ENCODE results near the gene FBLN5.
"Not testable (repeated sequence)": the region's sequence is repeated elsewhere in the genome, so short reads cannot be mapped to it uniquely, and the experiment has no call there.

The FBLN5 gene

GRCh38 chr14:91861091-91861490 lies 86.4 kb downstream of the FBLN5 start:
- DNase-seq (ENCODE audit: low read depth) = no peak

GRCh38 chr14:91860238-91860637 lies 87.3 kb downstream of the FBLN5 start:
- DNase-seq (ENCODE audit: low read depth) = no peak

- no peak for DNase-seq (ENCODE audit: low read depth)
Measured at GRCh38 chr14:91858536-91859275, 88.8 kb downstream of the FBLN5 start.

GRCh38 chr14:91857614-91858013 lies 89.9 kb downstream of the FBLN5 start:
- DNase-seq (ENCODE audit: low read depth) = no peak

- DNase-seq (ENCODE audit: low read depth) = no peak
Measured at GRCh38 chr14:91854327-91854934, 93.1 kb downstream of the FBLN5 start.

- DNase-seq (ENCODE audit: low read depth) = no peak
Measured at GRCh38 chr14:91851563-91851962, 95.9 kb downstream of the FBLN5 start.

GRCh38 chr14:91848504-91849001 lies 98.9 kb downstream of the FBLN5 start:
- DNase-seq (ENCODE audit: low read depth) = no peak

- DNase-seq (ENCODE audit: low read depth) = no peak
Measured at GRCh38 chr14:91847693-91848092, 99.8 kb downstream of the FBLN5 start.

GRCh38 chr14:91845652-91846051 lies 101.8 kb downstream of the FBLN5 start:
- no peak for DNase-seq (ENCODE audit: low read depth)

- not testable (repeated sequence) for DNase-seq (ENCODE audit: low read depth)
Measured at GRCh38 chr14:91845056-91845455, 102.4 kb downstream of the FBLN5 start.

- DNase-seq (ENCODE audit: low read depth) = no peak
Measured at GRCh38 chr14:91844029-91844428, 103.5 kb downstream of the FBLN5 start.

GRCh38 chr14:91843437-91843836 lies 104.1 kb downstream of the FBLN5 start:
- DNase-seq (ENCODE audit: low read depth) = no peak

GRCh38 chr14:91841065-91841464 lies 106.4 kb downstream of the FBLN5 start:
- no peak for DNase-seq (ENCODE audit: low read depth)

GRCh38 chr14:91839749-91840148 lies 107.7 kb downstream of the FBLN5 start:
- DNase-seq (ENCODE audit: low read depth) = no peak

- DNase-seq (ENCODE audit: low read depth) = no peak
Measured at GRCh38 chr14:91837076-91837475, 110.4 kb downstream of the FBLN5 start.

GRCh38 chr14:91835920-91836843 lies 111.3 kb downstream of the FBLN5 start:
- no peak for DNase-seq (ENCODE audit: low read depth)

- no peak for DNase-seq (ENCODE audit: low read depth)
Measured at GRCh38 chr14:91835197-91835919, 112.1 kb downstream of the FBLN5 start.

- no peak for DNase-seq (ENCODE audit: low read depth)
Measured at GRCh38 chr14:91834571-91834970, 112.9 kb downstream of the FBLN5 start.

GRCh38 chr14:91831337-91831736 lies 116.2 kb downstream of the FBLN5 start:
- DNase-seq (ENCODE audit: low read depth) = no peak

- DNase-seq (ENCODE audit: low read depth) = no peak
Measured at GRCh38 chr14:91830777-91831176, 116.7 kb downstream of the FBLN5 start.

- no peak for DNase-seq (ENCODE audit: low read depth)
Measured at GRCh38 chr14:91829511-91829910, 118.0 kb downstream of the FBLN5 start.

- no peak for DNase-seq (ENCODE audit: low read depth)
Measured at GRCh38 chr14:91827746-91828145, 119.7 kb downstream of the FBLN5 start.
